Activated naive CD4-positive, alpha-beta T cell treated with anti-CD3 and anti-CD28 coated beads for 36 hours (primary cell): ENCODE measurements around the gene SLC35F1. TPM values are rescaled to one million over a fixed set of nuclear protein-coding genes. Genes with fewer than 3 reads are reported as not detected.
"Not testable (repeated sequence)": the region's sequence is repeated elsewhere in the genome, so short reads cannot be mapped to it uniquely, and the experiment has no call there.

Experiments used
- CTCF ChIA-PET: fragments of 350-600 bp; sonication (Branson Sonifier 250); formaldehyde crosslinking; loops from one replicate; lab custom pipeline; 2021; ENCODE audit warnings: antibody characterized with exemption; lab: Charles Lee
- DNase-seq: peaks from one replicate; pipeline ENCODE4 v3.0.0-alpha.2; 2020
- H3K27ac Mint-ChIP-seq: one replicate; pipeline ENCODE4 v1.8.0; 2021; ENCODE audit warnings: mild to moderate bottlenecking, mixed read lengths
- H3K27me3 Mint-ChIP-seq: one replicate; pipeline ENCODE4 v1.8.0; 2021; ENCODE audit warnings: low read depth, mixed read lengths
- H3K36me3 Mint-ChIP-seq: one replicate; pipeline ENCODE4 v1.8.0; 2021; ENCODE audit warnings: low read depth, mixed read lengths
- H3K4me1 Mint-ChIP-seq: one replicate; pipeline ENCODE4 v1.8.0; 2021; ENCODE audit warnings: low read depth, mixed read lengths
- H3K4me3 Mint-ChIP-seq: one replicate; pipeline ENCODE4 v1.8.0; 2021; ENCODE audit warnings: mild to moderate bottlenecking, moderate library complexity, mixed read lengths
- H3K9me3 Mint-ChIP-seq: one replicate; pipeline ENCODE4 v1.8.0; 2021; ENCODE audit warnings: mixed read lengths
- intact Hi-C: fragments of 100-400 bp; cut with micrococcal nuclease; formaldehyde crosslinking; loops from one replicate; pipeline ENCODE4 v1.15.1; 2023
- total RNA-seq, 2 experiments: library from RNA; stranded (reverse); gene quantifications; one replicate each; pipeline ENCODE4 v1.2.3, GENCODE V29; 2021

SLC35F1 gene
- under 1 TPM in 1 of 2 experiments, not detected in 1; 0.07 TPM for total RNA-seq

- peak; percentile 40 for DNase-seq
- peaks cover 11% of the 10 kb centered on the region for H3K4me1 Mint-ChIP-seq
- H3K4me3 Mint-ChIP-seq = peak within 1 kb of the TSS; percentile 63
- H3K36me3 Mint-ChIP-seq = no peaks in the 10 kb centered on the region
- H3K27ac Mint-ChIP-seq = no peak within 1 kb of the TSS
- CTCF ChIA-PET = interaction anchor here (0.8 kb wide), 1 partner anchor 13 kb away, joined by 3 read pairs; no protein-coding TSS in a partner anchor
- H3K27me3 Mint-ChIP-seq = peaks cover 49% of the 10 kb centered on the region
- no peaks in the 10 kb centered on the region for H3K9me3 Mint-ChIP-seq
- intact Hi-C loops = loop anchor here (5.0 kb wide), 2 partner anchors 230 to 560 kb away; partner anchors contain the start of gene NUS1
Measured at GRCh38 chr6:117906958-117907600, at the start of gene SLC35F1. SLC35F1 (plus strand) TSS chr6:117907264.

DNA sequence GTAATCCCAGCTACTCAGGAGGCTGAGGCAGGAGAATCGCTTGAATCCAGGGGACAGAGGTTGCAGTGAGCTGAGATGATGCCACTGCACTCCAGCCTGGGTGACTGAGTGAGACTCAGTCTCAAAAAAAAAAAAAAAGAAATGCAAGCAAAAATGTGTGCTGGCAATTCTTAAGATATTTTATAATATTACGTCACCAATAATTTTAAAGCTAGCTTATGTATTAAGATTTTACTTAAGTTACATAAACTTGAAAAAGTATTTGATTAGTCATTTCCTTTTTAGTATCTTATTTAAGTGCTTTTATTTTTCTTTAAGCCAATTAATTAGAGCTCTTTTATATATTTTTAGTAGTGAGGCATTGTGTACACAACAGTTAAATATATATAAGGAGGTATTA lies 48.5 kb upstream of the SLC35F1 start:
- CTCF ChIA-PET = interaction anchor here (0.6 kb wide), 1 partner anchor 28 kb away, joined by 4 read pairs; no protein-coding TSS in a partner anchor
- H3K4me1 Mint-ChIP-seq, H3K27ac Mint-ChIP-seq, H3K36me3 Mint-ChIP-seq, H3K9me3 Mint-ChIP-seq, H3K27me3 Mint-ChIP-seq, intact Hi-C loops, H3K4me3 Mint-ChIP-seq, DNase-seq: not testable (repeated sequence)

GRCh38 chr6:117861545-117861944 lies 45.5 kb upstream of the SLC35F1 start:
- CTCF ChIA-PET = no interaction called here
- Mint-ChIP-seq H3K27ac (no peak overlapping the region), H3K9me3 (peaks cover 7% of the 10 kb centered on the region), H3K36me3 (no peaks in the 10 kb centered on the region), H3K4me3 (no peak overlapping the region), H3K27me3 (no peaks in the 10 kb centered on the region), H3K4me1 (no peaks in the 10 kb centered on the region)
- DNase-seq = no peak
- intact Hi-C loops = no loop called here

DNA sequence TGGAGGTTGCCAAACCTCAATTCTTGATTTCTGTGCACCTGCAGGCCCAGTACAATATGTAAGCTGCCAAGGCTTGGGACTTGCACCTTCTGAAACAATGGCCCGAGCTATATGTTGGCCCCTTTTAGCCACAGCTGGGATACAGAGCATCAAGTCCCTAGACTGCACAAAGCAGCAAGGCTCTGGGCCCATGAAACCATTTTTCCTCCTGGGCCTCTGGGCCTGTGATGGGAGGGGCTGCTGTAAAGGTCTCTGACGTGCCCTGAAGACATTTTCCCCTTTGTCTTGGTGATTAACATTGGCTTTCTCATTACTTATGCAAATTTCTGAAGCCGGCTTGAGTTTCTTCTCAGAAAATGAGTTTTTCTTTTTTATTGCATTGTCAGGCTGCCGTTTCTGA lies 40.5 kb upstream of the SLC35F1 start:
- Mint-ChIP-seq H3K9me3 (peaks cover 12% of the 10 kb centered on the region), H3K27ac (no peak overlapping the region), H3K36me3 (no peaks in the 10 kb centered on the region), H3K4me3 (no peak overlapping the region), H3K27me3 (peaks cover 13% of the 10 kb centered on the region), H3K4me1 (peaks cover 5% of the 10 kb centered on the region)
- CTCF ChIA-PET = no interaction called here
- DNase-seq = no peak
- intact Hi-C loops = no loop called here

DNA sequence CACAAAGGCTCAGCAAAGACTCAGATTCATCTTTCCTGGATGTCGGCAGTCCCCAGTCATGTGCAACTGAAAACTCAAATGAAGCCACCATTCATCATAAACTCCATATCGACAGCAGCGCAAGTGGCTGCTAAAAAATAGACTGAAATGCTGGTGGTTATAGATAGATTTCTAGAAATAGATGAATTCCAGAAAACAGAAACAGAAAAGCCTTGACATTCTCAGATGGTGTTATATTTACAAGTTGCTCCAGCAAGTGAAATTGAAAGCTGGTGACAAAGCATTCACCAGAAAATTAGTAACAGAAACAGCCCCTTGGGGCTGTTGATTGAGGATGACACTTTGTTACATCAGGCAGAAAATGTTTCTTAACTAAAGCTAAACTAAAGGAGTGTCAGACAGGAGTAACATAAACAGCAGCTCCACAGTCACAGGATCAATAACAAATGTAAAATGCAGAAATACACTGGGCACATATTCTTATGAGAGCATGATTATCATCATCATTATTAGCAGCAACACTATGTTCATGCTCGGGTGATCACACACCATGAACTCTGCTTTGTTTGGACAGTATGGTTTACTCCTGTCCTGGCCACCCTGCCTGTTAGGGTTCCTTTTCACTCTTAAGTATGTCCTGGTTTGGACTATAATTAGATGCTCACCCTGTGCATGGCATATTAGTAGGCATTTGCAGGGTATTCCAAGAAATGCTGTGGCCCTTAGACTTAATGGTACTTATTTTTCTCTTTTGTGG lies 36.4 kb upstream of the SLC35F1 start:
- Mint-ChIP-seq H3K27me3 (peaks cover 13% of the 10 kb centered on the region), H3K36me3 (no peaks in the 10 kb centered on the region), H3K9me3 (peaks cover 15% of the 10 kb centered on the region), H3K4me3 (no peak overlapping the region), H3K4me1 (peaks cover 5% of the 10 kb centered on the region), H3K27ac (peak overlapping the region; percentile 48)
- intact Hi-C loops = no loop called here
- CTCF ChIA-PET = no interaction called here
- no peak for DNase-seq

GRCh38 chr6:117880824-117881223 lies 26.2 kb upstream of the SLC35F1 start:
- H3K27me3 Mint-ChIP-seq = peaks cover 4% of the 10 kb centered on the region
- no peak overlapping the region for H3K27ac Mint-ChIP-seq
- DNase-seq = no peak
- intact Hi-C loops = no loop called here
- H3K9me3 Mint-ChIP-seq = no peaks in the 10 kb centered on the region
- CTCF ChIA-PET = no interaction called here
- no peak overlapping the region for H3K4me3 Mint-ChIP-seq
- H3K4me1 Mint-ChIP-seq = no peaks in the 10 kb centered on the region
- no peaks in the 10 kb centered on the region for H3K36me3 Mint-ChIP-seq

DNA sequence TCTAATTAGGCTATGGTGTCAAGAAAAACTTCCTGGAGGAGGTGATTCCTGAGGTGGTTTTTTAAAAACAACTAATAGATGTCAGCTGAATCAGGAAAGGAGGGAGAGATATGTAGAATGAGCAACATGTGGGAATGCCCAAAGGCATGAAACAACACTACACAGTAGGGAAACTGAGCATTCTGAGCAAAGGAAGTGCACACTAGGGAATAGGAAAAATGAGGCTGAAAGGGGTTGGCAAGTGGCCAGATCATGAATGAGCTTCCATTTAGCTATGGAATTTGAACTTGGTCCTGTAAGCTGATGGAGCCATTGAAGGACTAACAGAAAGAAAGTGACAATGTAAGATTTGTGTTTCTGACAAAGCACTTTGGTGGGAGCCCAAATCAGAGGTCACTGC lies 16.9 kb upstream of the SLC35F1 start:
- CTCF ChIA-PET = no interaction called here

DNA sequence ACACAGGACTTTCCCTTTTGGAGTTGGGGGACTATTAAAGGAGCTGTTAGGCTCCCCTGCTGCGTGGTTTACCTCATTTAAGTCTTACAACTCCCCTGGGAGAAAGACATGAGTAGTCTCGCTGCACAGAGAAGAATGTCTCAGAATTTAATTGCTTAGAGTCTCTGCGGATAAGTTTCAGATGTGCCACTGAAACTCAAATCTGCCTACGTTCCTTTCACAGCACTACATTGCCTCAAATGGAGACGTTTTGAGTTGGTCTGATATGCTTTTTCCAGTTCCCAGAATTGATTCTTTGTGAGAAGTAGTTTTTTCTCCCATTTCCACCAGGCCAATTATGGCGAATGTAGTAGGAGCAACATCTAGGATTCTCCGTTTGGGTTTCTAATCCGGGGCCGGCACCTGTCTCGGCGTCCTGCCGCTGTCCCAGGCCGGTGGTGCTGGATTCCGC lies 532 bp upstream of the SLC35F1 start:
- Mint-ChIP-seq H3K4me3 (peak overlapping the region; percentile 39), H3K4me1 (peaks cover 11% of the 10 kb centered on the region), H3K27ac (no peak overlapping the region), H3K9me3 (no peaks in the 10 kb centered on the region), H3K27me3 (peaks cover 44% of the 10 kb centered on the region), H3K36me3 (no peaks in the 10 kb centered on the region)
- CTCF ChIA-PET = no interaction called here
- intact Hi-C loops = loop anchor here (5.0 kb wide), 2 partner anchors 229 to 559 kb away; partner anchors contain the start of gene NUS1
- DNase-seq = no peak

More for the DNA sequence above, 16.9 kb upstream of the SLC35F1 start:
- H3K4me3 Mint-ChIP-seq = no peak overlapping the region
- intact Hi-C loops = no loop called here
- no peaks in the 10 kb centered on the region for H3K36me3 Mint-ChIP-seq
- no peaks in the 10 kb centered on the region for H3K4me1 Mint-ChIP-seq
- H3K27ac Mint-ChIP-seq = no peak overlapping the region
- no peak for DNase-seq
- no peaks in the 10 kb centered on the region for H3K9me3 Mint-ChIP-seq
- peaks cover 15% of the 10 kb centered on the region for H3K27me3 Mint-ChIP-seq

GRCh38 chr6:117907601-117908245 lies 659 bp downstream of the SLC35F1 start:
- intact Hi-C loops = loop anchor here (5.0 kb wide), 2 partner anchors 230 to 560 kb away; partner anchors contain the start of gene NUS1
- no peak for DNase-seq
- Mint-ChIP-seq H3K4me1 (peaks cover 11% of the 10 kb centered on the region), H3K27me3 (peaks cover 49% of the 10 kb centered on the region), H3K27ac (no peak overlapping the region), H3K9me3 (no peaks in the 10 kb centered on the region), H3K4me3 (no peak overlapping the region), H3K36me3 (no peaks in the 10 kb centered on the region)
- CTCF ChIA-PET = interaction anchor here (0.8 kb wide), 1 partner anchor 13 kb away, joined by 3 read pairs; no protein-coding TSS in a partner anchor

GRCh38 chr6:117908246-117909068 lies 1.4 kb downstream of the SLC35F1 start:
- CTCF ChIA-PET = interaction anchor here (0.7 kb wide), 1 partner anchor 66 kb away, joined by 3 read pairs; no protein-coding TSS in a partner anchor
- intact Hi-C loops = loop anchor here (5.0 kb wide), 2 partner anchors 231 to 561 kb away; partner anchors contain the start of gene NUS1
- peaks cover 52% of the 10 kb centered on the region for H3K27me3 Mint-ChIP-seq

GRCh38 chr6:117909638-117910037 lies 2.6 kb downstream of the SLC35F1 start:
- H3K27me3 Mint-ChIP-seq = peaks cover 46% of the 10 kb centered on the region
- DNase-seq = no peak
- CTCF ChIA-PET = no interaction called here
- intact Hi-C loops = loop anchor here (5.0 kb wide), 2 partner anchors 232 to 562 kb away; partner anchors contain the start of gene NUS1
- no peaks in the 10 kb centered on the region for H3K36me3 Mint-ChIP-seq
- H3K4me3 Mint-ChIP-seq = no peak overlapping the region
- peaks cover 11% of the 10 kb centered on the region for H3K4me1 Mint-ChIP-seq
- no peak overlapping the region for H3K27ac Mint-ChIP-seq
- H3K9me3 Mint-ChIP-seq = no peaks in the 10 kb centered on the region

More at GRCh38 chr6:117908246-117909068, 1.4 kb downstream of the SLC35F1 start:
- H3K4me3 Mint-ChIP-seq = peak overlapping the region; percentile 33
- H3K9me3 Mint-ChIP-seq = no peaks in the 10 kb centered on the region
- peaks cover 11% of the 10 kb centered on the region for H3K4me1 Mint-ChIP-seq
- no peak for DNase-seq
- H3K36me3 Mint-ChIP-seq = no peaks in the 10 kb centered on the region
- no peak overlapping the region for H3K27ac Mint-ChIP-seq
